K562 (cell line): ENCODE data around the gene CHRNG. TPM values are rescaled to one million over a fixed set of nuclear protein-coding genes. Genes with fewer than 3 reads are reported as not detected.

Source experiments
- C11orf30 ChIP-seq: fragments of 450-650 bp; IDR thresholded peaks from 2 replicates; pipeline ENCODE4 v1.6.1; 2016; ENCODE audit warnings: low read depth, mild to moderate bottlenecking
- FUS ChIP-seq: fragments of 200-400 bp; formaldehyde crosslinking; optimal IDR thresholded peaks from 2 replicates; pipeline ENCODE3; 2017; ENCODE audit warnings: low read depth, low read length
- KDM2B ChIP-seq: fragments of 250-450 bp; sonication (Bioruptor Pico); IDR thresholded peaks from 2 replicates; pipeline ENCODE4 v1.8.0; 2021; ENCODE audit warnings: mild to moderate bottlenecking, moderate library complexity
- MAFG ChIP-seq: fragments of 450-650 bp; conservative IDR thresholded peaks from 2 replicates; pipeline ENCODE4 v1.6.1; 2016; ENCODE audit warnings: missing genetic modification characterization, missing compliant biosample characterization
- NFE2 ChIP-seq: IDR thresholded peaks from 2 replicates; pipeline ENCODE4 v1.6.1; 2014; ENCODE audit warnings: antibody characterized with exemption, low read depth
- POLR2AphosphoS2 ChIP-seq: IDR thresholded peaks from 2 replicates; pipeline ENCODE4 v1.6.1; 2012; ENCODE audit warnings: low read length, improper control_type of control experiment
- RAD21 ChIP-seq, 2 experiments: fragments of 250-450 bp in 1 of 2; fragments of 450-650 bp in 1 of 2; sonication (Bioruptor Pico) in 1 of 2; formaldehyde crosslinking in 1 of 2; IDR thresholded peaks in 1 of 2; conservative IDR thresholded peaks in 1 of 2; 2 replicates each; pipeline versions ENCODE4 v1.4.0 to v1.8.0; 2020 to 2022; ENCODE audit warnings: mild to moderate bottlenecking in 2 of 2, moderate library complexity in 1 of 2
- ZNF197 ChIP-seq: fragments of 200-800 bp; sonication (Bioruptor generic); IDR thresholded peaks from 2 replicates; pipeline ENCODE4 v1.6.1; 2016; ENCODE audit warnings: low read depth, missing genetic modification characterization, missing compliant biosample characterization
- ZNF23 ChIP-seq: fragments of 250-450 bp; sonication (Bioruptor Pico); IDR thresholded peaks from 2 replicates; pipeline ENCODE4 v1.4.0; 2020; ENCODE audit warnings: mild to moderate bottlenecking
- ZNF668 ChIP-seq: fragments of 250-450 bp; sonication (Bioruptor Pico); IDR thresholded peaks from 2 replicates; pipeline ENCODE4 v1.8.0; 2022; ENCODE audit warnings: mild to moderate bottlenecking, inconsistent platforms
- ZSCAN32 ChIP-seq: fragments of 450-650 bp; formaldehyde crosslinking; IDR thresholded peaks from 2 replicates; pipeline ENCODE4 v1.4.0; 2020; ENCODE audit warnings: mild to moderate bottlenecking, moderate library complexity
- polyA plus RNA-seq, 8 experiments: library from polyadenylated mRNA; depleted of rRNA in 4 of 8; stranded (reverse) in 5 of 8; unstranded in 3 of 8; fragments of >200 nt; fragmentation: Nextera tagmentation in 2 of 8; fragmentation: Illumina TruSeq in 1 of 8; extraction: Ambion mirVana in 2 of 8; extraction: Trizol in 1 of 8; gene quantifications; 2 replicates each; pipeline versions ENCODE4 v1.2.1 to v1.2.3, GENCODE V29; 2011 to 2014; ENCODE audit warnings: inconsistent platforms in 1 of 8, missing spikeins in 1 of 8
- total RNA-seq, 7 experiments: library from RNA; depleted of rRNA in 6 of 7; stranded (reverse); fragments of >200 nt in 6 of 7; fragmentation: Illumina TruSeq in 2 of 7; extraction: Trizol in 2 of 7; gene quantifications; 2 replicates each; pipeline versions ENCODE4 v1.2.1 to v1.2.3, GENCODE V29; 2011 to 2021; ENCODE audit warnings: low replicate concordance in 1 of 7
- TF ChIP-seq, protein P1 (sequence below), 2 experiments: fragments of 150-350 bp in 1 of 2; IDR thresholded peaks; 2 replicates each; pipeline ENCODE4 v1.6.1; 2012 to 2016; ENCODE audit warnings: low read depth in 2 of 2, low read length in 2 of 2, mild to moderate bottlenecking in 1 of 2, moderate library complexity in 1 of 2
- TF ChIP-seq, protein P2 (sequence below): sonication (generic); formaldehyde crosslinking; IDR thresholded peaks from 2 replicates; pipeline ENCODE4 v1.8.1; 2023; ENCODE audit warnings: mild to moderate bottlenecking, missing genetic modification reagents

Gene CHRNG
- total and polyA plus RNA-seq, 9 of the 15 experiments (the other 6 are each of a cell fraction or from before 2014, with no cell fraction given): not detected

DNA sequence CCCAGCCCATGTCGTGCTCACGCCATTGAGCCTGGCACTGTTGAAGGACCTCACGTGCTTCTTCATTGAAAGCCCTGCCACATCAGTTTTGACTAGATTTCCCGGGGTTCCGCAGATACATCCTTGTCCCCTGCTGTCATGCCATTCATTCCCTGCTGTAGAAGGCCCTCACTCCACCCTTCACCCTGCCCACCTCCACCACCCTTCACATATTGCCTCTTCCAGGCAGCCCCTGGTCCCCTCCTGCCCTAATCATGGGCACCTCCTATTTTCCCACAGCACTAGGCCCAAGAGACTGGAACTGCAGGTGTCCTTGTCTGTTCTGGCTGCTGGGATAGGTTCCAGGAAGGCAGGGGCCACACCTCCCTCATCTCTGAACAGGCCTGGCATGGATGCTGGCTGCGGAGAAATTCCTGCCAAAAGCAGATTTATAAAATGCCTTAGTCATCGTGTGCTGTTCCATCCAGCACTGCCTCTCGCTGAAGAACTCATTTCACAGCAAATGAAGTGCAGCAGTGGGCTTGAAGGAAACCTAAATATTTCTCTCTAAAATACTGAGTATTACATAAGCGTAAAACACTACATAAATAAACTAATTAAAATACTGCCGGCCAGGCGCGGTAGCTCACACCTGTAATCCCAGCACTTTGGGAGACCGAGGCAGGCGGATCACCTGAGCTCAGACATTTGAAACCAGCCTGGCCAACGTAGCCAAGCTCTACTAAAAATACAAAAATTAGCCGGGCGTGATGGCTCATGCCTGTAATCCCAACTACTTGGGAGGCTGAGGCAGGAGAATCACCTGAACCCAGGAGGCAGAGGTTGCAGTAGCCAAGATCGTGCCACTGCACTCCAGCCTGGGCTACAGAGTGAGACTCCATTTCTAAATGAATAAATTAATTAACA lies 49.4 kb downstream of the CHRNG start (continued):
- TF ChIP-seq KDM2B (CRISPR knock-in tag) (no peak), ZNF23 (CRISPR knock-in tag) (no peak), MAFG (tag) (peak; percentile 64), NFE2 (peak; percentile 63), POLR2AphosphoS2 (no peak), ZNF197 (no peak), FUS (no peak), ZNF668 (CRISPR knock-in tag) (no peak), ZSCAN32 (CRISPR knock-in tag) (no peak), RAD21 (CRISPR knock-in tag; conservative IDR thresholded peaks at IDR 0.05 in 1 of 2, IDR thresholded peaks at IDR 0.05 in 1 of 2) (no peak), C11orf30 (peak; percentile 53)
- TF ChIP-seq, protein P1, sequence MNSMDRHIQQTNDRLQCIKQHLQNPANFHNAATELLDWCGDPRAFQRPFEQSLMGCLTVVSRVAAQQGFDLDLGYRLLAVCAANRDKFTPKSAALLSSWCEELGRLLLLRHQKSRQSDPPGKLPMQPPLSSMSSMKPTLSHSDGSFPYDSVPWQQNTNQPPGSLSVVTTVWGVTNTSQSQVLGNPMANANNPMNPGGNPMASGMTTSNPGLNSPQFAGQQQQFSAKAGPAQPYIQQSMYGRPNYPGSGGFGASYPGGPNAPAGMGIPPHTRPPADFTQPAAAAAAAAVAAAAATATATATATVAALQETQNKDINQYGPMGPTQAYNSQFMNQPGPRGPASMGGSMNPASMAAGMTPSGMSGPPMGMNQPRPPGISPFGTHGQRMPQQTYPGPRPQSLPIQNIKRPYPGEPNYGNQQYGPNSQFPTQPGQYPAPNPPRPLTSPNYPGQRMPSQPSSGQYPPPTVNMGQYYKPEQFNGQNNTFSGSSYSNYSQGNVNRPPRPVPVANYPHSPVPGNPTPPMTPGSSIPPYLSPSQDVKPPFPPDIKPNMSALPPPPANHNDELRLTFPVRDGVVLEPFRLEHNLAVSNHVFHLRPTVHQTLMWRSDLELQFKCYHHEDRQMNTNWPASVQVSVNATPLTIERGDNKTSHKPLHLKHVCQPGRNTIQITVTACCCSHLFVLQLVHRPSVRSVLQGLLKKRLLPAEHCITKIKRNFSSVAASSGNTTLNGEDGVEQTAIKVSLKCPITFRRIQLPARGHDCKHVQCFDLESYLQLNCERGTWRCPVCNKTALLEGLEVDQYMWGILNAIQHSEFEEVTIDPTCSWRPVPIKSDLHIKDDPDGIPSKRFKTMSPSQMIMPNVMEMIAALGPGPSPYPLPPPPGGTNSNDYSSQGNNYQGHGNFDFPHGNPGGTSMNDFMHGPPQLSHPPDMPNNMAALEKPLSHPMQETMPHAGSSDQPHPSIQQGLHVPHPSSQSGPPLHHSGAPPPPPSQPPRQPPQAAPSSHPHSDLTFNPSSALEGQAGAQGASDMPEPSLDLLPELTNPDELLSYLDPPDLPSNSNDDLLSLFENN (IDR thresholded peaks at IDR 0.05; ENCODE audit: low read depth in 2 of 2, low read length in 2 of 2): no peak
- TF ChIP-seq, protein P2, sequence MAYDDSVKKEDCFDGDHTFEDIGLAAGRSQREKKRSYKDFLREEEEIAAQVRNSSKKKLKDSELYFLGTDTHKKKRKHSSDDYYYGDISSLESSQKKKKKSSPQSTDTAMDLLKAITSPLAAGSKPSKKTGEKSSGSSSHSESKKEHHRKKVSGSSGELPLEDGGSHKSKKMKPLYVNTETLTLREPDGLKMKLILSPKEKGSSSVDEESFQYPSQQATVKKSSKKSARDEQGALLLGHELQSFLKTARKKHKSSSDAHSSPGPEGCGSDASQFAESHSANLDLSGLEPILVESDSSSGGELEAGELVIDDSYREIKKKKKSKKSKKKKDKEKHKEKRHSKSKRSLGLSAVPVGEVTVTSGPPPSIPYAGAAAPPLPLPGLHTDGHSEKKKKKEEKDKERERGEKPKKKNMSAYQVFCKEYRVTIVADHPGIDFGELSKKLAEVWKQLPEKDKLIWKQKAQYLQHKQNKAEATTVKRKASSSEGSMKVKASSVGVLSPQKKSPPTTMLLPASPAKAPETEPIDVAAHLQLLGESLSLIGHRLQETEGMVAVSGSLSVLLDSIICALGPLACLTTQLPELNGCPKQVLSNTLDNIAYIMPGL (CRISPR knock-in tag): no peak
